ENCODE data around the gene ATF6.

The ATF6 gene

GRCh38 chr1:161879261-161879660 is 113.1 kb downstream of the ATF6 start:
- TF ChIP-seq CTCF (IDR thresholded peaks at IDR 0.05; ENCODE audit: low read depth, low read length), result no peak
- no peak overlapping the region for H3K4me3 ChIP-seq (ENCODE audit: low read depth, low read length)
- in situ Hi-C loops (cut with HindIII; ENCODE audit: low sequenced_read_pairs), result no loop called here
- DNase-seq (ENCODE audit: low read depth, low spot score), result no peak

- in situ Hi-C loops (cut with HindIII; ENCODE audit: low sequenced_read_pairs), result no loop called here
- no peak for TF ChIP-seq CTCF (IDR thresholded peaks at IDR 0.05; ENCODE audit: low read depth, low read length)
- H3K4me3 ChIP-seq (ENCODE audit: low read depth, low read length), result no peak overlapping the region
- no peak for DNase-seq (ENCODE audit: low read depth, low spot score)
Observed at GRCh38 chr1:161884475-161884874, 118.4 kb downstream of the ATF6 start.

DNA sequence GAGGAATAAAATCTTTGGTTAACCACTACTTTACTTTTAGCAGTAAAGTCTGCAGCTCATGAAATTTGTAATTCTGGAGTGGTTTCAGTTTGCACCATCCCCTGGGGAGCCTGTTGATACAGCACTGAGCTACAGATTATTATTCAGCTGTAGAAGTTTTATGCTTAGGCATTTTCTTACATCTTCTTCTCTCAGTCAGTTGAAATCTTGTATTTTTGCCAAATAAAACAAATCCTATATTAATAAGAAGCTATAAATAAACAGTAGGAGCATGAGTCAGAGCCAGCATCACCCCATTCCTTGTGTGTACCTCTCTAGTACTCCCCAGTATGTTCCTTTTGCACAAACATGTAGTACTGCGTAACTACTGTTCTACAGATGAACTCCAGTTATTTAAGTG is 118.9 kb downstream of the ATF6 start:
- H3K4me3 ChIP-seq (ENCODE audit: low read depth, low read length), result no peak overlapping the region
- in situ Hi-C loops (cut with HindIII; ENCODE audit: low sequenced_read_pairs), result no loop called here
- TF ChIP-seq CTCF (IDR thresholded peaks at IDR 0.05; ENCODE audit: low read depth, low read length), result no peak
- peak; percentile 94 for DNase-seq (ENCODE audit: low read depth, low spot score)

DNA sequence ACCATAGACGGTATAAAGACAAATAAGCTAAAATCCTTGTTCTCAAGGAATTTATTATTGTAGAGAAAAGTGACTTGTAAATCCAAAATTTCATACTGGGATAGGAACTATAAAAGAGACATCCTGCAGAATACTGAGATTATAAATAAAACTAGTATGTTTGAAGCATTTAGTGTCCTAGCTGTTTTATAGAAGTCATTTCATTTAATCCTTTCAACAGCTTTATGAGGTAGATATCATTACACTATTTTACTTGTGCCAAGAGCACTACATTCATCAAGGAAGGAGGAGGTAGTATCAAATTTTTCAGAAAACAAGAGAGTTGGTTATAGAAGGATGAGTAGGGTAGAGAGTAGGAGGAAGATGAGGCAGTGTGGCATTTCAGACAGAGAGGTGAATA is 119.6 kb downstream of the ATF6 start:
- in situ Hi-C loops (cut with HindIII; ENCODE audit: low sequenced_read_pairs), result no loop called here
- TF ChIP-seq CTCF (IDR thresholded peaks at IDR 0.05; ENCODE audit: low read depth, low read length), result no peak
- no peak for DNase-seq (ENCODE audit: low read depth, low spot score)
- H3K4me3 ChIP-seq (ENCODE audit: low read depth, low read length), result no peak overlapping the region

GRCh38 chr1:161886589-161886988 is 120.5 kb downstream of the ATF6 start:
- in situ Hi-C loops (cut with HindIII; ENCODE audit: low sequenced_read_pairs), result no loop called here
- no peak for TF ChIP-seq CTCF (IDR thresholded peaks at IDR 0.05; ENCODE audit: low read depth, low read length)
- DNase-seq (ENCODE audit: low read depth, low spot score), result no peak
- H3K4me3 ChIP-seq (ENCODE audit: low read depth, low read length), result no peak overlapping the region

DNA sequence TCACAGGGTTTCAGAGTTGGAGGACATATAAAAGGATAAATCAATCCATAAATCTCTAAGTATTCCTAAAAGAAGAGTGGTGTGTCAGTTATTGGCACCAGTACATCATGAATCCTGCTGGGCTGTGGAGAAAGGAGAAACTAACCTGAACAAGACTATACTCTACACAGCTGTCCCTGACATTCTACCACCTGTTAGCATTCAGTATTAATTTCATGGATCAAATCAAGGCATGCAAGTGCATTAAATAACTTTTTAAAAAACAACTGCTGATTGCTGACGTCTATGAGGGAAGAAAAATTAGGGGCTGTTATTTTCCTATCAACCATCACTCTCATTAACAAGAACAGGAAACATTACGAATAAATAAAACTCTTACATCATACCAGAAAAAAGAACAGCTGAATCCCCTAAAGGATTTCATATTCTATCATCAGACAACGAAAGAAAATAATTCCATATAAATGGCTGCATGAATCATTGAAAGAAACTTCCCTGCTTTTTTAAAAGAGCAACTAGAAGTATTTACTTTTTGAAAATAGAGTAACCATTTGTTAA is 121.7 kb downstream of the ATF6 start:
- no peak for DNase-seq (ENCODE audit: low read depth, low spot score)
- no peak overlapping the region for H3K4me3 ChIP-seq (ENCODE audit: low read depth, low read length)
- no peak for TF ChIP-seq CTCF (IDR thresholded peaks at IDR 0.05; ENCODE audit: low read depth, low read length)
- in situ Hi-C loops (cut with HindIII; ENCODE audit: low sequenced_read_pairs), result no loop called here

DNA sequence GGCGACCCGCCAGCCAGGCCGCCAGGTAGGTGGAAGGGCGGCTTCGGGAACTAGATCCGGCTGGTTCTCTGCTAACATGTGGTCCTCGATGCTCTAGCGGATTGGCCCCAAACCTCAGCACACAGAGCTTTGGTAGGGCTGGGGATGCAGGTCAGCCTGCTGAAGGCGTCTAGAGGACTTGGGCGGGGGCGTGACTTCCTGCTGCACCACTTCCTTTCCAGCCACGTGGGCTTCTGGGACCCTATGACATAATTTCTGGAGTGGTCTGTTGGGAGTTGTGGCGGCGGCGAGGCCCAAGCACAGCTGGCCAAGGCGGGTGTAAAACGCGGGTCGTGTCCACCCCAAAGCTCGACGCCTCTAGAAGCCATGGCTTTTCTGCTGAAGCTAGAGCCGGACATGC is 124.5 kb downstream of the ATF6 start:
- H3K4me3 ChIP-seq (ENCODE audit: low read depth, low read length), result no peak overlapping the region
- in situ Hi-C loops (cut with HindIII; ENCODE audit: low sequenced_read_pairs), result no loop called here
- DNase-seq (ENCODE audit: low read depth, low spot score), result no peak
- no peak for TF ChIP-seq CTCF (IDR thresholded peaks at IDR 0.05; ENCODE audit: low read depth, low read length)
